ENCODE data around the gene GGA2.
"Not testable (repeated sequence)": the region's sequence is repeated elsewhere in the genome, so short reads cannot be mapped to it uniquely, and the experiment has no call there.

Gene GGA2

DNA sequence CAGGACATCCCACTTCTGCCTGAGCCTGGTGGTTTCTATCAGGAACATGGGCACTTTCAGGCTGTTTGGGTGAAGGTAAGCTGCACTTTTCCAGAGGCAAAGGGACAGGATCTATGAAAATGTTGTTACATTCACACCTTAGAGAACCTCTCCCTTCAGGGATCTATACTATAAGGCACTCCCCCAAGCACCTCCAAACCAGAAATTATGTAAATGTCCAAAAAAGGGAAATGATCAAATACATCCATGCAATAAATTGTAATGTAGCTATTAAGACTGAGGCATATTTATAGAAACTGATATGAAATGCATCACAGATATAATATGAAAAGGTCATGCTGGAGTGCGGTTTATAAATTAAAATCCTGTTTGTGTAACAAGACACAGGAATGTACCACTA is 34.0 kb downstream of the GGA2 start:
- no peak for DNase-seq (ENCODE audit: low read depth, low spot score)

DNA sequence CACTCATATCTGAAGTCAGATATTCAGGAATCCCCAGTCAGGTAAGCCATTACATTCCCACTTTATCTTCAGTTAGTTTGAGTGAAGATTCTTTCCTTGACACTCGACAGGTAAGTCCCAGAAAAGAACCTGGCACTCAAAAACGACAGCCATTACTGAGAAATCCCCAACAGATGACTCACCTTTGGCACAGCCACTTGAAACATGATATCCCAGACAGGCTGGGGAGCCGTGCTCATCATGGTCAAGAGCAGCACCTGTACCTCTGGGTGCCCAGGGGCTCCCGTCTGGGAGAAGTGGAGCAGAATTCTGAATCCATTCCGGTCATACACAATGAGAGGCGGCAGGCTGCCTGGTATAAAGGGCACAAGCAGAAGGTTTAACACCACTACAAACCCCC is 40.5 kb downstream of the GGA2 start:
- DNase-seq (ENCODE audit: low read depth, low spot score) = peak; percentile 61

GRCh38 chr16:23466162-23466885 is 44.0 kb downstream of the GGA2 start:
- peak; percentile 65 for DNase-seq (ENCODE audit: low read depth, low spot score)

DNA sequence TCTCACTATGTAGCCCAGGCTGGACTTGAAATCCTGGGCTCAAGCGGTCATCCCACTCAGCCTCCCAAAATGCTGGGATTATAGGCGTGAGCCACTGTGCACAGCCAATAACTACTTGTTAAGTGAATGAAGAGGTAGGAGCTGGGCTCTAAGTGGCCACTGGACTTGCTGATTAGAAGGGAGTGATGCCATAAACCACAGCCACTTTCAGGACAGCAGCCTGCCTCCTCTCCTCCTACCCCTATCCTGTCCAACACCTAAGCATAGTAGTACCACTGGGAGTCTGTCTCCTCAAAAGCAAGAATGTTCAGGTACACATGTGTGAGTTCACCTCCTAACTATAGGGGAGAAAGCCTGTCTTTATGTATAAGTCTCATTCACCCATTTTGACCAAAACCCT is 45.1 kb downstream of the GGA2 start:
- no peak for DNase-seq (ENCODE audit: low read depth, low spot score)

DNA sequence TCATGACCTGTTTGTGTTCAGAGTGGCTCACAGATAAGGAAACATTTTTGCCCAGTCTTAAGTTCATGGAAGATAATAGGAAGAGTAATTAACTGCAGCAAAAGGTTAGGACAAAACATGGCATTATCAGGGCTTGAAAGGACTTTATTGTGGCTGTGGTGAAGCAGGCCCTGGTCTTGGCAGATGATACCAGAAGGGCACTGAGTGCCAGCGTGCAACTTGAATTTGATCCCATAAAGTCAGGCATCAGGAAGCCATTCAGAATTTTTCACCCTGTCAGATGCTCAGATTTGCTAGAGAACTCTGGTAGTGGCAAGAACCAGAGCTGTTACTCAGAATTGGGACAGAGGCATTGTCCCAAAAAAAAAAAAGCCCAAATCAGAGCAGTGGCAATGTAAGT is 46.1 kb downstream of the GGA2 start:
- DNase-seq (ENCODE audit: low read depth, low spot score) = no peak

DNA sequence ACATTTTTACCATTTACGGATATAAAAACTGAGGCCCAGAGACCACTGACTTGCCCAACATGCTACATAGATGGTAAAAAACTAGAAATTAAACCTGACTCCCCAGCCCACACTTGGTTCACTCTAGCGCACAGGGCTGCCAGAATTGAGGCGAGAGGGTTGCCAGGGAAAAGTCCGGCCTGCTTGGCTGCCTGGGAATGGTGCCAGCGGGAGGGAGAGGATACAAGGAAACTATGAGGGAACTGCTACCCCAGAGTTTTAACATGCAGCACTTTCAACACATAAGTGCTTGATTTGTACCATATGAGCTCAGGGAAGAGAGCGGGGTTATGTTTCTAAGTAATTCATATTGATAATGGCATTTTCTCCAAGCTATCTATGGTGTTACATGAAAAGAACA is 47.3 kb downstream of the GGA2 start:
- DNase-seq (ENCODE audit: low read depth, low spot score) = peak; percentile 90

GRCh38 chr16:23453338-23454052 is 56.8 kb downstream of the GGA2 start:
- DNase-seq (ENCODE audit: low read depth, low spot score) = no peak

DNA sequence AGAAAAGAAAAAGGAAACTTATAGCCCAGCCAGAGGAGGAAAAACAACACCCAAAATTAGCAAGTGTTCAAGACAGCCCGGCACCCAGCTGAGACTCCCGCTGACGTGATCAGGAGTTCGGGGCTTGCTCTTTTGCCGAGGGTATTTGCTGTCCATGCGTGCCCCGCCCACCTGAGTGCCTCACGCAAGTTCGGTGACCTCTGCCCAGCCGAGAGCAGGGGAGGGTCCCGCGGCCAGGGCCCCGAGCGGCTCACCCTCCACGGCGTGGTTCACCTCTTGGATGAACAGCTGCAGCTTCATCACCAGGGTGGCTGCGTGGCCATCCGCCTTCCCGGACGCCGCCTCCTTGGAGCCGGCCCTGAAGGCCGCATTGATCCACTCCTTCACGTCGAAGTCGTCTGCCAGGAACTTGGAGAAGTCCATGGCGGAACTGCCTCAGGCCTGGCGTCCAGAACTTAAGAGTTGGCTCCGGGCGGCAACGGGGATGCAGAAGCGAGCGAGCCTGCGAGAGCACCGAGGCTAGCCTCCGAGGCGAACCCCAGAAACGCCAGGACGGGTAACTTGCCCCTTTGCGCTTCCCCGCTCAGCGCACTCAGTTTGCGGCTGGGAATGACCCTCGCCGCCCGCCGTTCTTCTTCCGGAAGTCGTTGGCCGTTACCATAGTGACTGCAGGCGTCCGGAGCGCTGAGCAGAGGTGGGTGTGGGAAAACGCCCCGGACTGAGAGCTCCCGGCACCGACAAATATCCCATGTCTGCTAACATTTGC is 57.5 kb downstream of the GGA2 start, which contains the start of gene COG7:
Gene COG7, minus strand, starts transcription at position 618 of the 766 bp plus-strand sequence. Its CDS starts 195 bp downstream, at position 423.
- peak; percentile 96 for DNase-seq (ENCODE audit: low read depth, low spot score)

- no peak for DNase-seq (ENCODE audit: low read depth, low spot score)
Observed at GRCh38 chr16:23452221-23452571, 58.1 kb downstream of the GGA2 start.

DNA sequence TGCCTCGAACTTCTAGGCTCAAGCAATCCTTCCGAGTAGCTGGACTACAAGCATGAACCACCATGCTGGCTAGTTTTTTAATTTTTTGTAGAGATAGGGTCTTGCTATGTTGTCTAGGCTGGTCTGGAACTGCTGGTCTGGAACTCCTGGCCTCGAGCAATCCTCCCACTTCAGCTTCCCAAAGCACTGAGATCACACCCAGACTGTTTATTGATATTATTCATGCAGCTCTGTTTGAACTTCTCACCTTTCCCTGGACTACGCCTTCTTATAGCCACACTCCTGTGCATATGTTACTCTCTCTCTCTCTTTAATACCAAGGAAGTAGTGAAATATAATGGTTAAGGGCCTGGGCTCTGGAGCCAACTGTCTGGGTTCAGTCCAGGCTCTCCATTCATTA is 61.9 kb downstream of the GGA2 start:
- DNase-seq (ENCODE audit: low read depth, low spot score) = no peak

GRCh38 chr16:23437542-23437941 is 72.8 kb downstream of the GGA2 start:
- DNase-seq (ENCODE audit: low read depth, low spot score) = not testable (repeated sequence)

GRCh38 chr16:23436951-23437350 is 73.3 kb downstream of the GGA2 start:
- DNase-seq (ENCODE audit: low read depth, low spot score) = no peak

DNA sequence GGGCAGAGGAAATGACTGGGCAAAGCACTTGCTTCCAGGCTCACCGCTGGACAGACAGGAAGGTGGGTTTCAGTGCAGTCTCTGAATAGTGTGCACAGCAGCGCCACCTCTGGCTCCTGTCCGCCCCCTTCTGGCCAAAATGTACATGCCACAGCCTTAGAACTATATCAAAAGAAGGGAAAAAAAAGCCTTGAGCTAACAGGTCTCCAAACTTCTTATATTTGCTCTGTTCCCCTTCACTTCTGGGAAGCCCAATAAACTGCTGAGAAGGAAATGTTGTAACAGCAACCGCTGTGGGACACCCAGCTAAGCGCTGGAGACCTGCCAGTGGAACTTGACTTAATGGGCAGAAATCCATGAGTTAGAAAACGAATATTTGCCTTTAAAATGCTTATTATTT is 74.8 kb downstream of the GGA2 start:
- DNase-seq (ENCODE audit: low read depth, low spot score) = peak; percentile 75

- DNase-seq (ENCODE audit: low read depth, low spot score) = peak; percentile 72
Observed at GRCh38 chr16:23434380-23434779, 75.9 kb downstream of the GGA2 start.

DNA sequence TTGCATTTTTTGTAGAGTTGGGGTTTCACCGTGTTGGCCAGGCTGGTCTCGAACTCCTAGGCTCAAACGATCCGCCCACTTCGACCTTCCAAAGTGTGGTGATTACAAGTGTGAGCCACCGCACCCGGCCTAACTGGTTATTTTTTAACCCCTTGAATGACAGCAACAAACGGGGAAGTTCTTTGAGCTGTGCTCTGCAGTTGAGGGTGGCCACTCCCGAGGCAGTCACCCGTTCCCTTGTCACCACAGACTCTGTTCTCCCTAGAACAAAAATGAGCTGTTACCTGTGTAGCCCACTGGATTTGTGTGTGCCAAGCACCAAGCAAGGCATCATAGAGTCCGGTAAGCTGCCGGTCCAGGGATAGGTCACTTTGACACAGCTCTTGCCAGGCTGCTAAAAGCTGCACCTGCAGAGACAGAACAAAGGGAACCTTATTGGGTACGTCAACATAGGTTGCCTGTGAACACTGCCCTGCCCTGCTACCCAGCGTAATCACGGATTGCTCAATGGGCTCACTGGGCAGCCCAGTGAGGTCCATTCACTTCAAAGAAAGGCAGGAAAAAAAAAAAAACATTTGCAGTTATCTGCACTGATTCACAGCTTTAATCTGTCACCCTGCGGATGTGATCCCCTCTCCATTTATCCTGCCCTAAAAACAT is 76.9 kb downstream of the GGA2 start:
- no peak for DNase-seq (ENCODE audit: low read depth, low spot score)

GRCh38 chr16:23432176-23433128 is 77.8 kb downstream of the GGA2 start:
- no peak for DNase-seq (ENCODE audit: low read depth, low spot score)

- no peak for DNase-seq (ENCODE audit: low read depth, low spot score)
Observed at GRCh38 chr16:23428351-23428750, 81.9 kb downstream of the GGA2 start.

GRCh38 chr16:23424292-23424958 is 85.9 kb downstream of the GGA2 start:
- DNase-seq (ENCODE audit: low read depth, low spot score) = peak; percentile 43

- peak; percentile 97 for DNase-seq (ENCODE audit: low read depth, low spot score)
Observed at GRCh38 chr16:23423496-23424049, 86.7 kb downstream of the GGA2 start.

- peak; percentile 80 for DNase-seq (ENCODE audit: low read depth, low spot score)
Observed at GRCh38 chr16:23420011-23420410, 90.3 kb downstream of the GGA2 start.

All from astrocyte of the hippocampus (primary cell).